DMS 273 (cell line): ENCODE results near the gene MEDAG.

Source experiments
- DNase-seq: peaks from one replicate; lab custom pipeline; 2025; ENCODE audit not compliant: unreplicated experiment; lab: John Stamatoyannopoulos, UW

Gene MEDAG

GRCh38 chr13:30872685-30873461 is 33.2 kb upstream of the MEDAG start:
- peak; percentile 67 for DNase-seq

GRCh38 chr13:30873499-30873898 is 32.6 kb upstream of the MEDAG start:
- DNase-seq, result no peak

- no peak for DNase-seq
Observed at GRCh38 chr13:30874111-30874510, 32.0 kb upstream of the MEDAG start.

GRCh38 chr13:30874561-30874960 is 31.5 kb upstream of the MEDAG start:
- no peak for DNase-seq

- DNase-seq, result no peak
Observed at GRCh38 chr13:30877335-30877734, 28.7 kb upstream of the MEDAG start.

GRCh38 chr13:30880151-30880855 is 25.8 kb upstream of the MEDAG start:
- DNase-seq, result no peak

GRCh38 chr13:30880856-30881155 is 25.3 kb upstream of the MEDAG start:
- DNase-seq, result no peak

- DNase-seq, result no peak
Observed at GRCh38 chr13:30881191-30881651, 24.9 kb upstream of the MEDAG start.

- no peak for DNase-seq
Observed at GRCh38 chr13:30882026-30882850, 23.8 kb upstream of the MEDAG start.

- DNase-seq, result no peak
Observed at GRCh38 chr13:30882996-30883766, 22.9 kb upstream of the MEDAG start.

GRCh38 chr13:30884543-30884942 is 21.5 kb upstream of the MEDAG start:
- peak; percentile 10 for DNase-seq

GRCh38 chr13:30889196-30889690 is 16.8 kb upstream of the MEDAG start:
- DNase-seq, result no peak

GRCh38 chr13:30892966-30893365 is 13.1 kb upstream of the MEDAG start:
- peak; percentile 32 for DNase-seq

- DNase-seq, result no peak
Observed at GRCh38 chr13:30895773-30896172, 10.3 kb upstream of the MEDAG start.

- no peak for DNase-seq
Observed at GRCh38 chr13:30898070-30898469, 8.0 kb upstream of the MEDAG start.

- DNase-seq, result no peak
Observed at GRCh38 chr13:30898678-30899241, 7.3 kb upstream of the MEDAG start.

GRCh38 chr13:30900436-30900835 is 5.6 kb upstream of the MEDAG start:
- no peak for DNase-seq

GRCh38 chr13:30900952-30901749 is 4.9 kb upstream of the MEDAG start:
- no peak for DNase-seq

- DNase-seq, result no peak
Observed at GRCh38 chr13:30904043-30904442, 2.0 kb upstream of the MEDAG start.
